Urinary bladder (tissue), 4 donors: ENCODE data around the gene CTIF. TPM values are rescaled to one million over a fixed set of nuclear protein-coding genes. Genes with fewer than 3 reads are reported as not detected.
"Not testable (repeated sequence)": the region's sequence is repeated elsewhere in the genome, so short reads cannot be mapped to it uniquely, and the experiment has no call there.

ENCODE experiments used
- DNase-seq: peaks from one replicate; pipeline ENCODE4 v3.0.0-alpha.2; 2015; ENCODE audit errors: extremely low spot score
- H3K27ac ChIP-seq: one replicate; pipeline ENCODE4 v1.5.1; 2013; ENCODE audit warnings: low read depth, mild to moderate bottlenecking, moderate library complexity
- H3K36me3 ChIP-seq: one replicate; pipeline ENCODE4 v1.6.1; 2013; ENCODE audit warnings: mild to moderate bottlenecking, moderate library complexity; ENCODE audit not compliant: insufficient read depth
- H3K4me1 ChIP-seq: one replicate; pipeline ENCODE4 v1.6.1; 2013; ENCODE audit warnings: mild to moderate bottlenecking, moderate library complexity; ENCODE audit not compliant: insufficient read depth
- H3K4me3 ChIP-seq: one replicate; pipeline ENCODE4 v1.5.1; 2013; ENCODE audit warnings: low read depth, low read length
- WGBS: extraction: QIAGEN DNeasy Blood & Tissue Kit; methylation state at CpG from one replicate; pipeline ENCODE4 v1.1.7; 2013; 5-methylcytosine and 5-hydroxymethylcytosine counted together
- polyA plus RNA-seq: library from polyadenylated mRNA; stranded (reverse); fragments of 200-250 nt; gene quantifications from one replicate; pipeline ENCODE4 v1.2.3, GENCODE V29; 2013
- total RNA-seq: library from RNA; depleted of rRNA; stranded (reverse); fragments of >200 nt; gene quantifications from one replicate; pipeline ENCODE4 v1.2.3, GENCODE V29; 2014
- donor health status: healthy with polysubstance abuse.
- donor health status: healthy.

Gene CTIF
- total and polyA plus RNA-seq, 2 donors, result 26.6 to 50.3 TPM

GRCh38 chr18:48638896-48639771, 100.3 kb downstream of the CTIF start:
- H3K27ac ChIP-seq, result no peak overlapping the region
- WGBS, result 86% methylated on average over 17 of the region's 17 CpGs
- peaks cover 1% of the 10 kb centered on the region for H3K36me3 ChIP-seq
- H3K4me1 ChIP-seq, result no peaks in the 10 kb centered on the region
- no peak for DNase-seq
- no peak overlapping the region for H3K4me3 ChIP-seq

GRCh38 chr18:48639772-48640432, 101.1 kb downstream of the CTIF start:
- no peak overlapping the region for H3K4me3 ChIP-seq
- H3K36me3 ChIP-seq, result peaks cover 1% of the 10 kb centered on the region
- DNase-seq, result no peak
- no peak overlapping the region for H3K27ac ChIP-seq
- 84% methylated on average over 14 of the region's 14 CpGs for WGBS
- no peaks in the 10 kb centered on the region for H3K4me1 ChIP-seq

GRCh38 chr18:48640566-48641270, 101.9 kb downstream of the CTIF start:
- 60% methylated on average over 6 of the region's 6 CpGs for WGBS
- Histone ChIP-seq H3K4me1 (no peaks in the 10 kb centered on the region), H3K27ac (no peak overlapping the region), H3K36me3 (peaks cover 1% of the 10 kb centered on the region), H3K4me3 (no peak overlapping the region)
- no peak for DNase-seq

GRCh38 chr18:48641981-48642380, 103.2 kb downstream of the CTIF start:
- Histone ChIP-seq H3K4me3 (no peak overlapping the region), H3K4me1 (no peaks in the 10 kb centered on the region), H3K27ac (no peak overlapping the region), H3K36me3 (peaks cover 1% of the 10 kb centered on the region)
- WGBS, result 90% methylated on average over 4 of the region's 4 CpGs
- DNase-seq, result no peak

GRCh38 chr18:48642503-48642902, 103.7 kb downstream of the CTIF start:
- WGBS, result 97% methylated on average over 1 of the region's 1 CpG
- Histone ChIP-seq H3K36me3 (peaks cover 1% of the 10 kb centered on the region), H3K27ac (no peak overlapping the region), H3K4me3 (no peak overlapping the region), H3K4me1 (no peaks in the 10 kb centered on the region)
- DNase-seq, result no peak

GRCh38 chr18:48643262-48643661, 104.4 kb downstream of the CTIF start:
- no peak for DNase-seq
- H3K4me1 ChIP-seq, result no peaks in the 10 kb centered on the region
- no peak overlapping the region for H3K4me3 ChIP-seq
- peaks cover 1% of the 10 kb centered on the region for H3K36me3 ChIP-seq
- 84% methylated on average over 1 of the region's 1 CpG for WGBS
- H3K27ac ChIP-seq, result no peak overlapping the region

GRCh38 chr18:48644029-48644428, 105.2 kb downstream of the CTIF start:
- Histone ChIP-seq H3K27ac (no peak overlapping the region), H3K4me3 (no peak overlapping the region), H3K36me3 (no peaks in the 10 kb centered on the region), H3K4me1 (no peaks in the 10 kb centered on the region)
- DNase-seq, result no peak
- WGBS, result 96% methylated on average over 5 of the region's 5 CpGs

GRCh38 chr18:48645427-48646002, 106.7 kb downstream of the CTIF start:
- 90% methylated on average over 10 of the region's 10 CpGs for WGBS
- DNase-seq, result no peak
- H3K36me3 ChIP-seq, result no peaks in the 10 kb centered on the region
- H3K4me1 ChIP-seq, result no peaks in the 10 kb centered on the region
- H3K4me3 ChIP-seq, result no peak overlapping the region
- H3K27ac ChIP-seq, result no peak overlapping the region

- no peak overlapping the region for H3K4me3 ChIP-seq
- no peaks in the 10 kb centered on the region for H3K36me3 ChIP-seq
- no peak overlapping the region for H3K27ac ChIP-seq
- WGBS, result 66% methylated on average over 2 of the region's 2 CpGs
- no peak for DNase-seq
- no peaks in the 10 kb centered on the region for H3K4me1 ChIP-seq
Observed at GRCh38 chr18:48646976-48647375, 108.1 kb downstream of the CTIF start.

- Histone ChIP-seq H3K27ac (no peak overlapping the region), H3K4me3 (no peak overlapping the region), H3K36me3 (no peaks in the 10 kb centered on the region), H3K4me1 (no peaks in the 10 kb centered on the region)
- no peak for DNase-seq
- 77% methylated on average over 7 of the region's 7 CpGs for WGBS
Observed at GRCh38 chr18:48649231-48649630, 110.4 kb downstream of the CTIF start.

- not testable (repeated sequence) for DNase-seq, H3K4me3 ChIP-seq, H3K4me1 ChIP-seq, H3K27ac ChIP-seq, H3K36me3 ChIP-seq
- 94% methylated on average over 4 of the region's 4 CpGs for WGBS
Observed at GRCh38 chr18:48654591-48654990, 115.8 kb downstream of the CTIF start.

- H3K36me3 ChIP-seq, result no peaks in the 10 kb centered on the region
- 91% methylated on average over 2 of the region's 2 CpGs for WGBS
- no peak overlapping the region for H3K27ac ChIP-seq
- no peaks in the 10 kb centered on the region for H3K4me1 ChIP-seq
- no peak for DNase-seq
- H3K4me3 ChIP-seq, result no peak overlapping the region
Observed at GRCh38 chr18:48655508-48655907, 116.7 kb downstream of the CTIF start.

- Histone ChIP-seq H3K4me1 (no peaks in the 10 kb centered on the region), H3K4me3 (no peak overlapping the region), H3K36me3 (no peaks in the 10 kb centered on the region), H3K27ac (no peak overlapping the region)
- WGBS, result 83% methylated on average over 2 of the region's 2 CpGs
- no peak for DNase-seq
Observed at GRCh38 chr18:48656176-48656575, 117.3 kb downstream of the CTIF start.
